HG03469 (cell line): ENCODE results near the gene GIMAP5.

Experiments used
- ATAC-seq: cut with Tn5 transposase; IDR thresholded peaks from one replicate; pipeline ENCODE4 v1.9.1; 2021; ENCODE audit warnings: mild to moderate bottlenecking, moderate library complexity, moderate number of reproducible peaks; ENCODE audit not compliant: unreplicated experiment

The GIMAP5 gene

DNA sequence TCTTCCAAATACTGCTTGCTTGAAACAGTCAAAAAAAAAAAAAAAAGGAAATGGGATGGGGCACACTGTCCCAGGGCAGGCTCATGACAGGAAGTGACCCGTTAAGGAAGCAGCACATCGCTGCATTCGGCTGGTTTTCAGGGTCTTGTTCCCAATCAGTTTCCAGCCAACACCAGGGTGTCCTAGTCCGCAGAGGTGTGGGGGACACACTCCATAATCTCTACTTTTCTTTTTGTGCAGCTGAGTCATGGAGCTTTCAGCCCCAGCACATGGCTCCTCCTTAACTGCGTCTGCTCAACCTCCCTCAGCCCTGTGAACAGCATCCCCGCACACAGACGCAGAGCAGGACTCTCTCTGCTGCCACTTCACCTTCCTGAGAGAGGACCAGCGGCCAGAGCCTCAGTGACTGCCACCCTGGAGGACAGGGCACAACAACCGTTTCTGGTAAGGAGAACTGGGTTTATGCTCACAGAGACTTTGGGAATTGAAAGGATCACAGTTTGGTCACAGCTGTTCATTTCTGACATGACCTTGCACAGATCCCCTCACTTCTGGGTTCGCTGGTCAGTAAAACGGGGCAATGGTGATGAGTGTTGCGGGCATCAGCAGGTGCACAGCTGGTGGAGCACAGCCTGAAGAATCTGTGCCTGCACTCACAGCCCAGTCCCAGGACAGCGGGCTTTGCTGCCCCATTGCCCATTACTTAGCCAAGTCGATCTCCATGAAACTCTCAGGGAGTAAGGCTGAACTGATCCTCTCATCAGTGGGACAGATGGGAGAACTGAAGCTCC lies at the start of gene GIMAP5:
TSS of gene GIMAP5 (plus strand) at position 154 of the 791 bp plus-strand sequence. CDS start 3,467 bp downstream, outside the sequence.
- ATAC-seq: no peak

DNA sequence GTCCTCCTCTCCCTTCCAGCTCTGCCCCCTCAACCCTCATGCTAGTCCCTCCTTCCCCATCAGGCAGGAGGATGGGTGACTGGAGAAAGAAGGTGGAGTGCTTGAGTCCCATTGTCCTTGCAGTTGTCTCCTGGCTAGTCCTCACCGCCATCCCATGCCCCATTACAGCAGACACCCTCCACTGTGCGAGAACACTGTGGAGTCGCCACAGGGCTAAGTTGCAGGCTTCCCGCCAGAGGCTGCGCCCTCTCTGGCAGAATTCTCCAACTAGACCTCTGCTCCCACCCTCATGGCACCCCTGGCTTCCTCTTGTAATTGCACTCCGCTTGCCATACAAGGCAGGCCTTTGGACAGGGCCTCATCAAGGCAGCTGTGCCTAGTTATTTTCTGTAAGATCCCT lies 48.6 kb upstream of the GIMAP5 start:
- ATAC-seq: no peak

DNA sequence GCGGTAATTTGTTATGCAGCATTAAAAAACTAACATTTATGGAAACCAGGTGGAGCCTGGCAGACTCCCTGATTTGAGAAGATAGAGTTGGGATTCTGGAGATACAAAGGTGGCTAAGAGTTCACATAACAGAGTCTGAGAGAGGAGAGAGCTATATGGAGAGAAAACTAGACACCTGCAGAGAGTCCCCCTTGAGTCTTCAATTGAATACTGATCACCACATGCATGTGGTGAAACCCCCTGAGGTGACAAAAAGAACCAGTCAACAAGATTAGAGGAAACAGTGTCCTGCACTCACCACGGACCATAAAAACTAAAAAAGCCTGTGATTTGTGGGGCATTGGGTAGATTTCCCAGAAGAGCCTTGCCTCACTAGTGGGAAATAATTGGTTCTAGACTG lies 41.6 kb upstream of the GIMAP5 start:
- ATAC-seq: no peak

DNA sequence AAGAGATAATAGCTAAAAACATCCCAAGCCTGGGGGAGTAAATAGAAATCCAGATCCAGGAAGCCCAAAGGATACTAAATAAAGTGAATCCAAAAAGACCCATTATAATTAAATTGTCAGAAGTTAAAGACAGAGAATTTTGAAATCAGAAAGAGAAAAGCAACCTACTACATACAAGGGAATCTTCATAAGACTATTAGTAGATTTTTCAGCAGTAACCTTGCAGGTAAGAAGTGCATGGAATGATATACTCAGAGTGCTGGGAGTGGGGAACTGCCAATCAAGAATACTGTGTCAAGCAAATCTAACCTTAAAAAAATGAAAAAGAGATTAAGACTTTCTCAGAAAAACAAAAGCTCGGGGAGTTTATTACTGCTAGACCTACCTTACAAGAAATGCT lies 34.0 kb upstream of the GIMAP5 start:
- no peak for ATAC-seq

DNA sequence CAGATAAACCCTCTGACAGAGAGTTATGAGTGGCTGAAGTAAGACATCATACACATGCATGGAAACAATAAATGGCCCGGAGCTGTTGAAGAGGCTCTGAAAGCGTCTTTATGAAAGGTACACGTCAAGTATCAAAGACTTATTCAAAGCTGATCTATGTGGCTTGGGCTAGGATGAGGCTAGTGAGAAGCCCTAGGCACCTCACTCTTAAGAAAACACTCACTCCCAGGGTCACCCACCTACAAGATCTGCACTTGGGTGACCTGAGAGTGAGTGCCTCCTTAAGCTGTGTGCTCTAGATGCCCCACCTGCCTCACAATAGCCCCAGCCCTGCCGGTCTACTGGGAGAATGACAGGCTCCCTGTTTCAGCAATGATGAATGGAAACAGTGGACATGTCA lies 21.9 kb upstream of the GIMAP5 start:
- no peak for ATAC-seq

DNA sequence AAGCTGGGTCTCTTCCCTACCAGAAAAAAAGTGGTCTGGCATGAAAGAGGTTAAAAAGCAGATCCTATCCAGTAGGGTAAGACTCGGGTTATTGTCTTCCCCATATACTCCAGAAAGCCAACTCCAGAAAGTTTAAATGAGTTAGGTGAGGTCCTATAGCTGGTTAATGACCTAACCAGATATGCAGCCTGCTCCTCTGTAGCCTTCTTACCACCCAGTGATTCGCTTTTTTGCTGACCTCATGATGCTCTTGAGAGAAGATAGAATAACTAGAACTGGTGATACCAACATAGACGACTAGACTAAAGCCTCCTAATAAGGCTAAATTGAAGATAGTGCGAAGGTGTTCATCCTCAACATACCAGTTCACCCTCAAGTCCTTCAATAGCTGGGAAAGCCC lies 21.5 kb upstream of the GIMAP5 start:
- no peak for ATAC-seq

DNA sequence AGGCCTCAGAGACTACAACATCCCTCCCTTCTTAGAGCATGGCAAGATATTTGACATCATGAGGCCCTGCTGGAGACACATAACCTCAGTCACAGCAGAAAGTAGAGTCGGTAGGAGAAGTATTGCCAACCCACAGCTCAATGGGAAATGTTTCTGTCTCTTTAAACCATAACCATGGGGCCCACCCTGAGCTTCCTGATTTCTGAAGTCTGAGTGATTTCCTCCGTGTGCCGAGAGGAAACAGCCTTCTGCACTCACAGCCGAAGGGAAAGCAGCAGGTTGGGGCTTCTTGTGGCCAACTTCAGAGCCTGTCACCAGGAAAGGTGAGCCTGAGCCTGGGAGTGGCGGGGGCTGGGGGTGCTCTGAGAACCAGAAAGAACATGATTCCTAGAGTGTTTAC lies 20.9 kb upstream of the GIMAP5 start, which contains the start of gene GIMAP1:
TSS of gene GIMAP1 (plus strand) at position 246 of the 400 bp plus-strand sequence. CDS start 2,435 bp downstream, outside the sequence.
- no peak for ATAC-seq

DNA sequence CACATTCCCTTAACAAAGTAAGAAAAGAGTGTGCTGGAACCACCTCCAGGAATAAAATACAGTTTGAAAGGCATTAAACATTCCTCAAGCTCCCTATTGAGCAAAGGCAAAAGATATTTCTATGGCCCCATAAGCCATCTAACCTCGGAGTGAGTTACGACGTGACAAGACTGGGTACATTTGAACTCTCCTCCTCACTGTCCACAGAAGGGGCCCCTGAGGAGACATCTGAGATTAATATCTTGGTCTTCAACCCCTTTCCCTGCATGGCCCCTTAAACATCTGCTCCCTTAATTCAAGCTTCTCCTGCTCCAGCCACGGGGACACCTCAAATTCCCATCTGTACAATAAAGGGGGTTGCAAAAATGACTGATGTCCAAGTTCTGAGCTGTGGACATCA lies 20.3 kb upstream of the GIMAP5 start:
- ATAC-seq: no peak

DNA sequence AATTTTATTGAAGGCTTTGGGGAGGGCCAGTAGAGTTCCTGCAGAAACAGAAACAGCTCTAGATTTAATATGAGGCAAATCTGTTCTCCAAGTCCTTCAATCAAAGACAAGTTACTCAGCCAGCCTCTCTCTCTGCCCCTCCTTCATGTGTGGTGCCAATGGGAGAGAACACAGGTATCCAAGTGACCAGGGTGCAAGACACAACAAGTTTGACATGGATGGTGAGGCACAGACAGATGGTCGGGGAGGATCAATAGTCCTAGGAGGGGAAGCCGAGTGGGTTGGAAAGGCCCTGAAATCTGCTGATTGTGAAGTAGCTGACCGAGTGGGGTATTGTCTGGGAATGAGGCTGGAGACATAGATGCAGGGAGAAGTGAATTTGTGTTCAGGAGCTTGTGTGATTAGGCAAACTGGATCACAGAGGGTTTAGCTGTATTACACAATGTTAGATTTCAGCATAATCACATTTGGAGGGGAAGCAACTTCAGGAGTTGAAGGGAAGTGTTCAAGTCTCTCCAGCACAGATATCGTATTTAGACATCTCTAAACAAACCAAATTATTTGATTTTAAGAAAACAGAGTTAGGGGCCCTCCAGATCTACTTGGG lies 19.3 kb upstream of the GIMAP5 start:
- no peak for ATAC-seq

DNA sequence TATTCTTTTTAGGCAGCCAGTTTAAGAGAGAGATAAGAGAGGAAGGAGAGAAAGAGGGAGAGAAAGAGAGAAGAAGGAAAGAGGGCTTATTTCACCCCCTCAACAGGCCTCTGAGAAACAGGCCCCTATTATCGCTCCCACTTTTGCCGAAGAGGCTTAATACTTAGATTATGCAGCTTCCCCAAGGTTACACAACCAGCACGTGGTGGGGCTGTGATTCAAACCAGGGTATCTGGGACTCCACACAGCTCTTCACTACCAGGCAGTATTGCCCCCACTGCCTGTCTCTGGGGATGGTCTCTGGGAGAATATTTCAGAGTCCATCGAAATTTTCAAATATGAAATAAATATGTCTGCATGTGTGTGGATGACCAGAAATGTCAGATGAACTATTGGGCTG lies 17.8 kb upstream of the GIMAP5 start:
- ATAC-seq: no peak

DNA sequence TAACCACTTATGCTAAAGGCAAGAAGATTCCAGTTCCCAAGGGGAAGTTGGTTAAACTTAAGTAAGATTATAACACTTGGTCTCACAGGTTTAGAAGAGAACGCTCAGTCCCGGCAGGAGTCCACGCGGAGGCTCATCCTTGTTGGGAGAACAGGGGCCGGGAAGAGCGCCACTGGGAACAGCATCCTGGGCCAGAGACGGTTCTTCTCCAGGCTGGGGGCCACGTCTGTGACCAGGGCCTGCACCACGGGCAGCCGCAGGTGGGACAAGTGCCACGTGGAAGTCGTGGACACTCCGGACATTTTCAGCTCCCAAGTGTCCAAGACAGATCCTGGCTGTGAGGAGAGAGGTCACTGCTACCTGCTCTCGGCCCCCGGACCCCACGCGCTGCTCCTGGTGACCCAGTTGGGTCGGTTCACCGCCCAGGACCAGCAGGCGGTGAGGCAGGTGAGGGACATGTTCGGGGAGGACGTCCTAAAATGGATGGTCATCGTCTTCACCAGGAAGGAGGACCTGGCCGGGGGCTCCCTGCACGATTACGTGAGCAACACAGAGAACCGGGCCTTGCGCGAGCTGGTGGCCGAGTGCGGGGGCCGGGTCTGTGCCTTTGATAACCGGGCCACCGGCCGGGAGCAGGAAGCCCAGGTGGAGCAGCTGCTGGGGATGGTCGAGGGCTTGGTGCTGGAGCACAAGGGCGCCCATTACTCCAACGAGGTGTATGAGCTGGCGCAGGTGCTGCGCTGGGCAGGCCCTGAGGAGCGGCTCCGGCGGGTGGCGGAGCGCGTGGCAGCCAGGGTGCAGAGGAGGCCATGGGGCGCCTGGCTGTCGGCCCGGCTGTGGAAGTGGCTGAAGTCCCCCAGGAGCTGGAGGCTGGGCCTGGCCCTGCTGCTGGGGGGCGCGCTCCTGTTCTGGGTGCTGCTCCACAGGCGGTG lies 17.0 kb upstream of the GIMAP5 start:
- ATAC-seq: no peak

DNA sequence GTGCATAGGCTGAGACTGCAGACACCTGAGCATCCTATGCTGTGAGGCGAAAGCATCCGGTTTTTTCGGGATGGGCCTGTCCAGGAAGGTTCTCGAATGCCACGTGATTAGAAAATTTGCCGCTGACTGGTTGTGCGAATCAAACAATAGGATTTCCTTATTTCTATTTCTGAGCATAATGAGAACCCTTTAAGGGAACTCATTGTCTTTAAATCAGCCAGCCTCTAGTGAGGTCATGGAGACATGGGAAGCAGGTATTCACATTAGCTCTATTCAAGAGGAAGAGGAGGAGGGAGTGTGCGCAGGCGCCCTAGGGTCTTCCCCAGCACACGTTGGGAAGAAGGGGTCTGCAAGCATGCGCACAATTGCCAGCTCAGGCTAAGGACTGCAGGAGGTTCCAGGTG lies 15.2 kb upstream of the GIMAP5 start:
- no peak for ATAC-seq

DNA sequence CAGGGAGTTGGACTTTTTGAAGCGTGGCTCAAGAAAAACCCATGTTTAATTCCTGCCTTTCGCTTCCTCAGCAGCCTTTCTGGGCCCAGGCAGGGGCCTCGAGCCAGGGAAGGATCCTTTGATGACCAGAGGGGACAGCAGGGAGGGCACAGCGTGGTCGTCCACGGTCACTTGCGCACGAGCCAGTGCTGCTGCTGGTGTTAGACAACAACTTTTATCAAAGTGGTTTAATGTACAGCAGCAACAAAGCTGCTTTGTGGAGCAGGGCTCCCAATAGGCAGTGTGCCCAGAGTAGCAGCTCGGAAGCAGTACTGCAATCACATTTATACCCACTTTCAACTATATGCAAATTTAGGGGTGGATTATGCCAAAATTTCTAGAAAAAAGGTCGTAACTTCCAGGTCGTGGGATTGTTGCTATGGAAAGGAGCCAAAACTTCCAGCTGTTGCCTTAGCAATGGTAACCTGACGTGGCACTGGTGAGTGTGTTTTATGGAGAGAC lies 14.7 kb upstream of the GIMAP5 start:
- ATAC-seq: no peak

DNA sequence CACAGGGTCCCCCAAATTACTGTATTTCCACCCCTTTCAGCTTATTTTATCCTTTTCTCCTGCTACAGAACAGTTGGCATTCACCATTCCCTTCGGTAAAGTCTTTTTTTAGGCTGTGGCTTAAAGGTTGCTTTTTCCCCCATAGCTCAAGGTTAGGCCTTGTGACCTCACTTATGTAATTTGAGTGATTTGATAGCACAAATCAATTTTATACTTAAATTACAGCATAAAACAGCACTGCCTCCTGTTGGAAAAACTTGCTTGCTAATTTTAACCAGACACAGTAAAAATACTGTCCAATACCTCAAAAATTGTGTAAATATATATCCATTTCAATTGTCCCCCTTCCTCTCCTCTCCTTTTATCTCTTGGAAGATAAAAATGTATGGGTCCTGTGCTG lies 13.8 kb upstream of the GIMAP5 start:
- no peak for ATAC-seq

DNA sequence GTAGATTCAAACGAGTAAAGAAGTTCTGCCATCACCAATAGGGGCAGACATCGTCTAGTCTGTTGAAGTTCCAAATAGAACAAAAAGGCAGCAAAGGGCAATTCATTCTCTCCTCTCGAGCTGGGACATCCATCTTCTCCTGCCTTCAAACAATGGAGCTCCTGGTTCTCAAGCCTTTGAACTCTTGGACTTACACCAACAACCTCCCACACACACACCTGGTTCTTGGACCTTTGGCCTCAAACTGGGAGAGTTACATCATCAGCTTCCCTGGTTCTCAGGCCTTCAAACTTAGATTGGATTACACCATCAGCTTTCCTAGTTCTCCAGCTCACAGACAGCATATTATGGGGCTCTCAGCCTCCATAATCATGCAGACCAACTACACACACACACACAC lies 9.8 kb upstream of the GIMAP5 start:
- no peak for ATAC-seq

DNA sequence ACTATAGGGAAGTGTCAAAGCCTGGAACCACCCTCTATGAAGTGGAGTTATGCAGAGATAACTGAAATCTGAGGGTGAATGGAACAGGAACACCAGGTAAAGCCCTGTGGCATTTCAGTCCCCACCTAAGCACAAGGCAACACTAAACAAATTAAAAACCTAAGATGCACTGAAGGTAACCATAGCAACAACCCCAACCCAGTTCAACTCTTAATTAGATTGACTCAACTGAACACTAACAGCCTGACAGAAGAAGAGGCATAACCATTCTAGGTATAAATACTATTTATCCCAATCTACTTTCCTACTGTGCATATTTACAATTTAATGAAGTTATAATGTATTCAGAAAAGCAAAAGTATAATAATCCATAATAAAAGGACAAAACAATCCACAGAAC lies 9.2 kb upstream of the GIMAP5 start:
- no peak for ATAC-seq

DNA sequence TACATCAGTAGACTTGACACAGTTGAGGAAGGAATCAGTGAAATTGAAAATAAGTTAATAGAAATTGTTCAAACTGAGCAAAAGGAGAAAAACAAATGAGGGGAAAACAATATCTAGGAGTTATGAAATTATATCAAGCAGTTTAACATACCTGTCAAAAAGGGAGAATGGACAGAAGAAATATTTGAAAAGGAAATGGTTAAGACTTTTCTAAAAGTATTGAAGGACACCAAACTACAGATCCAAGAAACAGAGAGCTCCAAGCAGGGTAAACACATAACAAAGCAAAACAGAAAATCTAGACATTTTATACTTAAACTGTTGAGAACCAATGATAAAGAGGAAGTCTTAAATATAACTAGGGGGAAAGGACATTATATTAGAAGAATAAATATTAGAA lies 8.6 kb upstream of the GIMAP5 start:
- no peak for ATAC-seq

DNA sequence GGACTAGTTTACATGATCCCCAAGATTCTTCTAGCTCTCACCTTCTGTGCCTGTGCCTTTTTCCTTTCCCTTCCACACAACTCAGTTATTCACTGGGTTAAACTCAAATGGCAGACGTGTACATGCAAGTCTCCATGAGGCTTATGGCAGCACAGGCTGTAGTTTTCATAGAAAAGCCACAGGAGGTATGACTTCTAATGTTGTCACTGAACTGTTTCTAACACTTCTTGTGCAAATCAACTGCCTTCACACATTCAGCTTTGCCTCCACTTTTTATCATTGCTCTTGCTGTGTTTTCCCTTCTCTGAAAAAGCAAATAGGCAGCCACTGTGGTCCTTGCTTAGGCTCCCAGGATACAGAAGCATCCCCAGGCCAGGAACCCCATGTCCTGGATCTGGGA lies 5.3 kb upstream of the GIMAP5 start:
- no peak for ATAC-seq

DNA sequence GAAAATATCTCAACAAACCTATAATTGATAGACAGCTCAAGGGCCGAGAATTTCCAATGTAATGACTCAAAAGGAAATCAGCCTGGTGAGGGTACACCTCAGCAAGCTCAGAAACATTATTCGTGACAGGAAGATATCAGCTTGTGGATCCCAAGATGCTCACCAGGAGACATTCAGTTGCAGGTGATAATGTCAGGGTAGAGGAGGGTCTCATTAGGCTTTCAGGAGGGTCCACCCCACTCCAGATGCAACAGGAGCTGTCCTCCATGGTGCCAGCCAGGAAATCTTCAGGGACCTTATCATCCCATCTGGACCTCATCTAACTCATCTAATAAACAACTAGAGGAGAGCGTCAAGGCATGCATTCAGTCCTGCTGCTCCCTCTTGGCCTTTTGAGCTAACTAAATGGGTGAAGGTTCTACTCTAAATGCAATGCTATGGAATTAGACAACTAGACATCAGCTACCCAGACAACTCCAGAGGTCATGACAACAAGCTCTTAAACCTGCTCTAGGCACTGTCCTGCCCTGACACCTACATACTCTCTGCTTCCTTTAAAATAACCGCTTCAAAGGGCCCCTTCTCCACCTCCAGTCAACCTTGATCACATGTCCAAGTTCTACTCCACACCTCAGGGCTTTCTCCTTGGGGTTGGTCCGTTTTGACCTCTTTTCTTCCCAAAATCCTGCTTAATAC lies 4.3 kb upstream of the GIMAP5 start:
- no peak for ATAC-seq

DNA sequence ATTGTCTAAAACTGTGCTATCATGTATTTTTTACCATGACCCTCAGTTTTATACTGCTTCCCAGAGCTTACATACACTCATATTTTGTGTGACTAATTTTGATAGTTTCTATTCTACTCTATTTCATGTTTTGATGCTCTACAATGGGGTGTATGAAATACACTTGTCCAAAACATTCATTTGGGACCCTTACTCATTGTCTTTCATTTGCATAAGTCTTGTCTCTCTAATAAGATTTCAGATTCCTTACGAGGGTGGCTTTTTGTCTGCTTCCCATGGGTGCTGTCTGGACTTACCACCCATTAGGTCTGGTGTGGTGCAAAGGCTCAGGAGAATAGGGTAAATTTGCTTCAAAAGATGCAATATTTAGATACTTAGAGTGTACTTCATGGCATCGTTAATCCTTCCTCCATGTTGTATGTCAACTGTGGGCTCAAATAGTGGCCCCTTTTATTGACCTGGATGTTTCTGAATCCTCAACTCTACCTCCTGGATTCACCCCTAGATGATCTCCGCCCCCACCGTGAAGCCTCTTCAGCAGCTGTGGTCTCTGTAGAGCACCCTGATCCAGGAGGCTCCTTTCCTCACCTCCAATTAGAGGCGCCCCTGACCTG lies 3.6 kb upstream of the GIMAP5 start:
- no peak for ATAC-seq
